Measurements from ENCODE around the gene DAD1.
"Not testable (repeated sequence)": the region's sequence is repeated elsewhere in the genome, so short reads cannot be mapped to it uniquely, and the experiment has no call there.

DAD1 gene

GRCh38 chr14:22598099-22598895 is 9.3 kb upstream of the DAD1 start, which contains the start of gene ABHD4:
Gene ABHD4 (plus strand): TSS chr14:22598300. CDS start chr14:22598307, 7 bp downstream.
- peak; percentile 31 to 32 for DNase-seq

- DNase-seq, result no peak
Measured at GRCh38 chr14:22597771-22598098, 8.7 kb upstream of the DAD1 start.

GRCh38 chr14:22597265-22597664 is 8.2 kb upstream of the DAD1 start:
- no peak for DNase-seq

GRCh38 chr14:22596354-22596879 is 7.4 kb upstream of the DAD1 start:
- DNase-seq, result no peak

- DNase-seq, result no peak
Measured at GRCh38 chr14:22594156-22594716, 5.2 kb upstream of the DAD1 start.

- DNase-seq, result no peak
Measured at GRCh38 chr14:22593601-22594000, 4.6 kb upstream of the DAD1 start.

- no peak for DNase-seq
Measured at GRCh38 chr14:22593189-22593588, 4.2 kb upstream of the DAD1 start.

GRCh38 chr14:22588526-22589095 is 413 bp downstream of the DAD1 start:
- DNase-seq, result no peak

- not testable (repeated sequence) for DNase-seq
Measured at GRCh38 chr14:22587677-22588422, 1.2 kb downstream of the DAD1 start.

- no peak for DNase-seq
Measured at GRCh38 chr14:22587247-22587646, 1.8 kb downstream of the DAD1 start.

GRCh38 chr14:22583994-22584393 is 5.0 kb downstream of the DAD1 start:
- DNase-seq, result no peak

GRCh38 chr14:22580625-22581024 is 8.4 kb downstream of the DAD1 start:
- no peak for DNase-seq

- DNase-seq, result no peak
Measured at GRCh38 chr14:22579881-22580280, 9.1 kb downstream of the DAD1 start.

GRCh38 chr14:22579236-22579635 is 9.8 kb downstream of the DAD1 start:
- DNase-seq, result no peak

- no peak for DNase-seq
Measured at GRCh38 chr14:22577334-22577908, 11.6 kb downstream of the DAD1 start.

- no peak for DNase-seq
Measured at GRCh38 chr14:22573804-22574203, 15.2 kb downstream of the DAD1 start.

- DNase-seq, result no peak
Measured at GRCh38 chr14:22572562-22573058, 16.4 kb downstream of the DAD1 start.

- DNase-seq, result peak; percentile 71 to 72
Measured at GRCh38 chr14:22570132-22570949, 18.7 kb downstream of the DAD1 start.

- no peak for DNase-seq
Measured at GRCh38 chr14:22569737-22570131, 19.3 kb downstream of the DAD1 start.

GRCh38 chr14:22569106-22569736 is 19.8 kb downstream of the DAD1 start:
- no peak for DNase-seq

GRCh38 chr14:22567437-22567836 is 21.6 kb downstream of the DAD1 start:
- no peak for DNase-seq

Measured in NCI-H2081 (cell line).